ENCODE results near the gene PHF3. TPM values are rescaled to one million over a fixed set of nuclear protein-coding genes. Genes with fewer than 3 reads are reported as not detected.

PHF3 gene
- total RNA-seq, 2 donors from 2014 or later, result 68.2 to 72.5 TPM

- Histone ChIP-seq H3K36me3 (ENCODE audit: control insufficient read depth, insufficient read depth, low read length) (no peaks in the 10 kb centered on the region), H3K27ac (ENCODE audit: low read depth, low read length) (no peak overlapping the region), H3K9ac (ENCODE audit: extremely low read depth, low read length, poor library complexity, severe bottlenecking) (no peak overlapping the region), H3K27me3 (ENCODE audit: control insufficient read depth, insufficient read depth, low read length, poor library complexity, severe bottlenecking) (no peaks in the 10 kb centered on the region), H3K4me1 (ENCODE audit: control insufficient read depth, insufficient read depth, low read length) (no peaks in the 10 kb centered on the region), H3K9me3 (ENCODE audit: control insufficient read depth, low read length) (no peaks in the 10 kb centered on the region), H3K4me3 (ENCODE audit: low read length) (no peak overlapping the region)
- Mint-ChIP-seq H3K9me3 (no peaks in the 10 kb centered on the region), H3K36me3 (ENCODE audit: low read depth) (no peaks in the 10 kb centered on the region), H3K4me1 (no peaks in the 10 kb centered on the region), H3K27ac (no peak overlapping the region), H3K4me3 (no peak overlapping the region), H3K27me3 (ENCODE audit: insufficient read depth) (peaks cover 10% of the 10 kb centered on the region)
- 83% methylated on average over 1 of the region's 1 CpG; no CpG with 5 or more reads in 1 of the 2 experiments for WGBS, 2 experiments (ENCODE audit: insufficient coverage in 1 of 2, insufficient read length in 1 of 2)
- no peak for DNase-seq
- no peak for TF ChIP-seq CTCF (conservative IDR thresholded peaks at IDR 0.05)
These were observed 24.0 kb upstream of the PHF3 start for GRCh38 chr6:63611560-63611959.

GRCh38 chr6:63615590-63615989 is 20.0 kb upstream of the PHF3 start:
- Mint-ChIP-seq H3K4me1 (no peaks in the 10 kb centered on the region), H3K36me3 (ENCODE audit: low read depth) (no peaks in the 10 kb centered on the region), H3K9me3 (no peaks in the 10 kb centered on the region), H3K4me3 (no peak overlapping the region), H3K27me3 (ENCODE audit: insufficient read depth) (peaks cover 16% of the 10 kb centered on the region), H3K27ac (no peak overlapping the region)
- no peak overlapping the region for H3K4me3 ChIP-seq (ENCODE audit: low read length)
- 94 to 100% methylated on average over 1 of the region's 1 CpG for WGBS, 2 experiments (ENCODE audit: insufficient coverage in 1 of 2, insufficient read length in 1 of 2)
- H3K27ac ChIP-seq (ENCODE audit: low read depth, low read length), result no peak overlapping the region
- no peak for TF ChIP-seq CTCF (conservative IDR thresholded peaks at IDR 0.05)
- DNase-seq, result no peak
- no peaks in the 10 kb centered on the region for H3K27me3 ChIP-seq (ENCODE audit: control insufficient read depth, insufficient read depth, low read length, poor library complexity, severe bottlenecking)
- no peaks in the 10 kb centered on the region for H3K36me3 ChIP-seq (ENCODE audit: control insufficient read depth, insufficient read depth, low read length)
- no peaks in the 10 kb centered on the region for H3K9me3 ChIP-seq (ENCODE audit: control insufficient read depth, low read length)
- H3K4me1 ChIP-seq (ENCODE audit: control insufficient read depth, insufficient read depth, low read length), result no peaks in the 10 kb centered on the region
- no peak overlapping the region for H3K9ac ChIP-seq (ENCODE audit: extremely low read depth, low read length, poor library complexity, severe bottlenecking)

GRCh38 chr6:63624091-63624490 is 11.5 kb upstream of the PHF3 start:
- H3K27me3 Mint-ChIP-seq (ENCODE audit: insufficient read depth), result peaks cover 28% of the 10 kb centered on the region
- no peaks in the 10 kb centered on the region for H3K36me3 ChIP-seq (ENCODE audit: control insufficient read depth, insufficient read depth, low read length)
- no peaks in the 10 kb centered on the region for H3K9me3 ChIP-seq (ENCODE audit: control insufficient read depth, low read length)
- no peak overlapping the region for H3K9ac ChIP-seq (ENCODE audit: extremely low read depth, low read length, poor library complexity, severe bottlenecking)
- no peaks in the 10 kb centered on the region for H3K36me3 Mint-ChIP-seq (ENCODE audit: low read depth)
- no peak for TF ChIP-seq CTCF (conservative IDR thresholded peaks at IDR 0.05)
- H3K4me1 ChIP-seq (ENCODE audit: control insufficient read depth, insufficient read depth, low read length), result no peaks in the 10 kb centered on the region
- H3K27ac Mint-ChIP-seq, result no peak overlapping the region
- 82 to 100% methylated on average over 2 of the region's 2 CpGs for WGBS, 2 experiments (ENCODE audit: insufficient coverage in 1 of 2, insufficient read length in 1 of 2)
- H3K4me1 Mint-ChIP-seq, result no peaks in the 10 kb centered on the region
- H3K9me3 Mint-ChIP-seq, result no peaks in the 10 kb centered on the region
- DNase-seq, result no peak
- no peak overlapping the region for H3K4me3 ChIP-seq (ENCODE audit: low read length)
- no peak overlapping the region for H3K4me3 Mint-ChIP-seq
- H3K27me3 ChIP-seq (ENCODE audit: control insufficient read depth, insufficient read depth, low read length, poor library complexity, severe bottlenecking), result peaks cover 22% of the 10 kb centered on the region
- H3K27ac ChIP-seq (ENCODE audit: low read depth, low read length), result no peak overlapping the region
